ENCODE results near the gene TUBB4B.

- TF ChIP-seq CTCF (IDR thresholded peaks at IDR 0.05) (no peak), POLR2AphosphoS5 (IDR thresholded peaks at IDR 0.05) (no peak), POLR2A (IDR thresholded peaks at IDR 0.05) (no peak)
Observed at GRCh38 chr9:137204731-137205125, 36.4 kb upstream of the TUBB4B start.
